ENCODE data around the gene CD274. TPM values are rescaled to one million over a fixed set of nuclear protein-coding genes. Genes with fewer than 3 reads are reported as not detected.

The CD274 gene
- total RNA-seq, result 17.9 and 47.0 TPM in 2 replicates

GRCh38 chr9:5450359-5451091 lies at the start of gene CD274:
Gene CD274 (plus strand): TSS chr9:5450542. CDS start chr9:5456114, 5,572 bp downstream.

DNA sequence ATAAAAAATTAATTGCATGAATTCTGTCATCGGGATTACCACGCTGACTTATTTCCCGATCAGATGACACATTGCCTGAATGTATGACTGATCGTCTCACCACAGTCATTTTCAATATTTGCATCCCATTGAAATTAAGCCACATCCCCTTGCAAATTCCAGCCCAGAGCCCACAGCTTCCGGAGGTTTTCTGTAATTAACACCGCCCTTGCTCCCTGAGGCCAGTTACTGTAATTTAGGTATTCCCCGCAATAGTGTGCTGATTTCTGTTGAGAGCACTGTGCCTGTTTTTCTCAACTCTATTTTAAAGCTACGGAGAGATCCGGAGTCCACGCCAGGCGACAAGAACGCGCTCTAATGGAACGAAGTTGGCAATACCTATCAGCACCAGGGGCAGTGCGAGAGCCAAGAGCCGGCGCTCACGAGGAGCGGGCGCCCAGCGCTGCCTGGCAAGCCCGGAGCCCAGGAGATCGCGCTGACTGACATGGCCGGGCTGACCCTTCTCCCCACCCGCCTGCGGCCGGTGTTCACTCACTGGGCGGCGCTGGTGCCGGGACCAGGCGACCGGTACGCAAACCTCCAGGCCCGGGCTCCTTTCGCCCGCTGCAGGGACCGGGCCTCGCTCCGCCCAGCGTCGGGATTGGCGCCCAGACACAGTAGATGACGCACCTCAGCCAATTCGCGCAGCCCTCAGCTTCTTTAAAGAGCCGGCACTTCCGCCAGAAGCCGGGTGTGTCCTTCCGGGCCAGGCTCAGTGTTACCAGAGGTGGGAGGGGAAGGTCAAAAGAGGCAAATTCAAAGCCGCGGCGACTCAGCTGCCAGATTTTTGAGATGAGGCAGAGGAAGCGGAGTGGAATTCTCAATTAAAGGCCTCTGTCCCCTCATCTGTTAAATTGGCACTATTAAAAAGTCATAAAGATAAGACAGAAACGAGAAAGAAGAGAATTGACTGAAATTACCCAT lies 12.8 kb upstream of the CD274 start, which contains the start of gene PLGRKT:
Gene PLGRKT, minus strand, starts transcription at position 672 of the 963 bp plus-strand sequence. CDS start 5,948 bp downstream, outside the sequence.

DNA sequence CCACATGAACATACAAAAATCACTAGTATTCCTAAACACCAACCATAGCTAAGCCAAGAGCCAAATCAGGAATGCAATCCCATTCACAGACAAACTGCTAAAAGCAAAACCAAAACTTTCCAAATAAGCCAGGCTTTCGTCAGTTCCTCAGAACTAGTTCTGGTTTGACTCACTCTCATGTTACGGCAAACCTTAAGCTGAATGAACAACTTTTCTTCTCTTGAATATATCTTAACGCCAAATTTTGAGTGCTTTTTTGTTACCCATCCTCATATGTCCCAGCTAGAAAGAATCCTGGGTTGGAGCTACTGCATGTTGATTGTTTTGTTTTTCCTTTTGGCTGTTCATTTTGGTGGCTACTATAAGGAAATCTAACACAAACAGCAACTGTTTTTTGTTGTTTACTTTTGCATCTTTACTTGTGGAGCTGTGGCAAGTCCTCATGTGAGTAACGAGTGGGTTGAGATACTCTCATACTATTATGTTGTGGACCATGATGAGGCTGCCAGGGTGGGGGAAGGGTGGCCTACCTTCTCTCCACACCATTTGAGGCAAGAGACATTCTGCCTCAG lies 60.1 kb downstream of the CD274 start, which contains the start of gene PDCD1LG2:
Gene PDCD1LG2, plus strand, starts transcription at position 172 of the 572 bp plus-strand sequence. CDS start 12,016 bp downstream, outside the sequence.

Other genes starting within 250 kb of the CD274 start
- not detected in 2 replicates for gene INSL4, start 219.1 kb upstream of the CD274 start, total RNA-seq
- gene RLN2, start 145.8 kb upstream of the CD274 start, total RNA-seq, result 0.32 TPM in 1 of 2 replicates, not detected in the other
- gene RLN1, start 110.7 kb upstream of the CD274 start, total RNA-seq, result not detected in 2 replicates
- 19.8 and 22.8 TPM in 2 replicates for gene PLGRKT, start 12.6 kb upstream of the CD274 start, total RNA-seq
- gene PDCD1LG2, start 60.0 kb downstream of the CD274 start, total RNA-seq, result 12.0 and 20.8 TPM in 2 replicates
- gene RIC1, start 178.6 kb downstream of the CD274 start, total RNA-seq, result 27.3 and 34.3 TPM in 2 replicates